ENCODE measurements around the gene BABAM2. TPM values are rescaled to one million over a fixed set of nuclear protein-coding genes. Genes with fewer than 3 reads are reported as not detected.

Gene BABAM2
- total RNA-seq, 6 experiments from 2014 or later: 17.1 to 39.4 (median 25.5) TPM

DNA sequence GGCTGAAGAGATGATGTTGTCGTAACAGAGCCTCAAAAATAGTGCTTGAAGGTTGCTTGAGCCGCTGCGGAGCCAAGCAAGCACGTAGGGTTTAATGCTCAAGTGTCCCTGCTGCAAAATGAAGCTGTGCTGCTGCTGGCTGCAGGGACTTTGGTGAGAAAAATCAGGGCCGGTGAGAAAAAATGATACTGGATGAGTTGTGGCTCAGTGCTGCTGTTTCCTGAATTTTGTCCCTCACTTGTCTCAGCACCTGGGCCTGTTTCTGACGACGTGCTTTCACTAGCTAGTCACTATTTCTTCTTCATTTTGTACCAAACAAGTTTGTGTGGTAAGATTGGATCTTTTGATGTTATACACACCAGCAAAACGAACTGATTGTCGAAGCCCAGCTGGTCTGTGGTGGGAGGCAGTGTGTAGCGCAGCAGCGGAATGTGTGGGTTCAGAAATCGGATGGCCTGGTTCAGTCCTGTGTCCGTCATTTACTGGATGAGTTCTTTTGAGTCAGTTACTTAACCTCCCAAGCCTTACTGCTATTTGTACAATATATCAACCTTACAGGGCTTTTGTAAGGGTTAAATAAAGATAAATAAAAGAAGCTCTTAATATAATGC is 329.3 kb downstream of the BABAM2 start:
- 83% methylated on average over 11 of the region's 13 CpGs for WGBS (ENCODE audit: insufficient coverage, low coverage, low lambda C conversion rate, missing lambda C conversion rate)
- ATAC-seq: no peak
- no peak for DNase-seq
- intact Hi-C loops (cut with DNase I): no loop called here
- H3K4me1 ChIP-seq: no peaks in the 10 kb centered on the region
- no peaks in the 10 kb centered on the region for H3K36me3 ChIP-seq
- H3K27me3 ChIP-seq: no peaks in the 10 kb centered on the region
- H3K27ac ChIP-seq: no peak overlapping the region
- TF ChIP-seq, protein P1, sequence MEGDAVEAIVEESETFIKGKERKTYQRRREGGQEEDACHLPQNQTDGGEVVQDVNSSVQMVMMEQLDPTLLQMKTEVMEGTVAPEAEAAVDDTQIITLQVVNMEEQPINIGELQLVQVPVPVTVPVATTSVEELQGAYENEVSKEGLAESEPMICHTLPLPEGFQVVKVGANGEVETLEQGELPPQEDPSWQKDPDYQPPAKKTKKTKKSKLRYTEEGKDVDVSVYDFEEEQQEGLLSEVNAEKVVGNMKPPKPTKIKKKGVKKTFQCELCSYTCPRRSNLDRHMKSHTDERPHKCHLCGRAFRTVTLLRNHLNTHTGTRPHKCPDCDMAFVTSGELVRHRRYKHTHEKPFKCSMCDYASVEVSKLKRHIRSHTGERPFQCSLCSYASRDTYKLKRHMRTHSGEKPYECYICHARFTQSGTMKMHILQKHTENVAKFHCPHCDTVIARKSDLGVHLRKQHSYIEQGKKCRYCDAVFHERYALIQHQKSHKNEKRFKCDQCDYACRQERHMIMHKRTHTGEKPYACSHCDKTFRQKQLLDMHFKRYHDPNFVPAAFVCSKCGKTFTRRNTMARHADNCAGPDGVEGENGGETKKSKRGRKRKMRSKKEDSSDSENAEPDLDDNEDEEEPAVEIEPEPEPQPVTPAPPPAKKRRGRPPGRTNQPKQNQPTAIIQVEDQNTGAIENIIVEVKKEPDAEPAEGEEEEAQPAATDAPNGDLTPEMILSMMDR (IDR thresholded peaks at IDR 0.05): no peak
- no peak for TF ChIP-seq POLR2A (IDR thresholded peaks at IDR 0.05)
- no peaks in the 10 kb centered on the region for H3K9me3 ChIP-seq
- H3K4me3 ChIP-seq: no peak overlapping the region

DNA sequence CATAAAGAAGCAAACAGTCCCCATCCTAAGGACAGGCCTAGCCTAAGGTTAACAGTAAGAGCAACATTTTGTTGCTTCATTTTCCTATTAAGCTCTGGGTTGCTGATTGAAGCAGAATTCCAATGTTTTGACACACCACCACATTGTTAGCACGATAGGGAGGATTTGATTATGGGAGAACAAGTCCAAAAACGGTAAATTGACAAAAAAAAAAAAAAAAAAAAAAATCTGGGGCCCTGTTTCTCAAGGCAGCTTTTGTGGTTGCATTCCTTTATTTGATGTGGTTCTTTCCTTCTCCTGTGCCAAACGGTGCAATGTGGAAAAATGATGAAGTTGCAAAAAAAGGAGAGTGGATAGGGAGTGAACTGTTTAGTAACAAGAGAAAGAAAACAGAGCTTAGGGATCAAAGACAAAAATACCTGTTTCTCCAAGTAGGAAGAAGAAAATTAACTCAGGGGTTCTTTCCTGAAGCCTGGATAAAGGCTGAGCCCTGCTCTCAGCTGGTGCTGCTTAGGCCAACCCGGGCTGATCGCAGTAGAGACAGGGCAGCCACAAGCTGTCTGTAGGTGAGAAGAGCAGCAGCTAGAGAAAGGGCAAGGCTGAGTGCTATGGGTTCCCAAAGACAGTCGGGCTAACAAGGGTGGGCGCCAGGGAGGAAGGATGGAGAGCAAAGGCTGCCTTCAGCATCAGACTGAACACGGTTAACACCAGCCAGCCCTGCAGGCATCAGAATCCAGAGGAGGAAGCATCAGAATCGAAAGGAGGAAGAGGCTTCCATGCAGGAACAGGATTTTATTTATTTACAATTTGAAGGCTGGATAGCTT is 334.3 kb downstream of the BABAM2 start:
- intact Hi-C loops (cut with DNase I): no loop called here
- ATAC-seq: peak in 1 of 4 donors; percentile 35
- H3K9me3 ChIP-seq: no peaks in the 10 kb centered on the region

DNA sequence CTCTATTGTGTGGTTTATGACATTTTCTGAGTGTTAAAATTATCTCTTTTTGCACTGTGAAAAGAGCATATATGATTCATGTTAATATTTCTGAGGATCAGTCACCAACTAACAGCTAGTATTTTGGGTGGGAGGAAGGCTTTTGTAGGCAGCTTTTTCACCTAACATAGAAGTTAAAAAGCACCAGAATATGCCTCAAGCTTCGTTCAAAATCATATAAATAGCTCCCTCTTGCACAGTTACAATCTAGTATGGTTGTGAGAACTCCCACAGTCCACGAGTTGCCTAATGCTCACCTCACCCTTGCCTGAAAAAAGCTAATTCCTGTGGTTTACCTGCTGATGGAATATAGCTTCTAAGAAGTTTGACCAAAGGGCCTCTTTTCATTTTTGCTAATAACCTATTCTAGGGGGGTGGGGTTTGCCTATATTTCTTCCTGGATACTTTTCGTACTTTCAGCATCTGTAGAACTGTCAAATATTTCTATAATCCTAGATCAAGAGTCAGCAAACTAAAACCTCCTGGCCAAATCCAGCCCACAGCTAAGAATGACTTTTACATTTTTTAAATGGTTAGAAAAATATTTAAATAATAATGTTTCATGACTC is 335.0 kb downstream of the BABAM2 start:
- H3K4me1 ChIP-seq: no peaks in the 10 kb centered on the region
- intact Hi-C loops (cut with DNase I): no loop called here
- no peaks in the 10 kb centered on the region for H3K36me3 ChIP-seq
- ATAC-seq: no peak
- no peak for DNase-seq
- no peak overlapping the region for H3K27ac ChIP-seq
- H3K27me3 ChIP-seq: no peaks in the 10 kb centered on the region
- no peak overlapping the region for H3K4me3 ChIP-seq
- TF ChIP-seq, protein P1 (IDR thresholded peaks at IDR 0.05): no peak
- no peak for TF ChIP-seq POLR2A (IDR thresholded peaks at IDR 0.05)
- WGBS (ENCODE audit: insufficient coverage, low coverage, low lambda C conversion rate, missing lambda C conversion rate): 78% methylated on average over 2 of the region's 3 CpGs
- no peaks in the 10 kb centered on the region for H3K9me3 ChIP-seq

More for the DNA sequence above, 334.3 kb downstream of the BABAM2 start:
- 77% methylated on average over 7 of the region's 9 CpGs for WGBS (ENCODE audit: insufficient coverage, low coverage, low lambda C conversion rate, missing lambda C conversion rate)
- Histone ChIP-seq H3K36me3 (no peaks in the 10 kb centered on the region), H3K4me1 (no peaks in the 10 kb centered on the region), H3K27ac (no peak overlapping the region), H3K4me3 (no peak overlapping the region), H3K27me3 (no peaks in the 10 kb centered on the region)
- no peak for TF ChIP-seq POLR2A (IDR thresholded peaks at IDR 0.05)
- TF ChIP-seq, protein P1 (IDR thresholded peaks at IDR 0.05): no peak
- no peak for DNase-seq

DNA sequence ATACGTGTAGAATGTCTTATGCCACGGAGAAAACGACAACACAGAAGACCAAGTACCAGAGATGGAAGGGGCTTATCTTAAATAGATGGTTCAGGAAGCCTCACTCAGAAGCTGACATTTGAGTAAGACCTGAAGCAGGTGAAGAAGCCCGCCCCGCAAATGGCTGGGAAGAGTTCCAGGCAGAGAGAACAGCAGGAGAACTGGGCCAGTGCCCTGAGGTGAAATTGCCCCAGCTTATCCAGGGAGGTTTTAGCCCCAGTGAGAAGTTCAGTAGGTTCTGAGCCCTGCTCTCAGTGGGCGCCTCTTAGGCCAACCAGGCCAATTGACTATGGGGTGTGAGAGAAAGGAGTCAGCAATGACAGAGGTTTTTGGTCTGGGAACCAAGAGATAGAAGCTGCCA is 336.0 kb downstream of the BABAM2 start:
- DNase-seq (no peak), ATAC-seq (no peak)
- 100% methylated on average over 5 of the region's 6 CpGs for WGBS (ENCODE audit: insufficient coverage, low coverage, low lambda C conversion rate, missing lambda C conversion rate)
- Histone ChIP-seq H3K9me3 (no peaks in the 10 kb centered on the region), H3K4me1 (no peaks in the 10 kb centered on the region), H3K27ac (no peak overlapping the region), H3K27me3 (no peaks in the 10 kb centered on the region), H3K4me3 (no peak overlapping the region), H3K36me3 (no peaks in the 10 kb centered on the region)
- TF ChIP-seq, protein P1 (IDR thresholded peaks at IDR 0.05): no peak
- no peak for TF ChIP-seq POLR2A (IDR thresholded peaks at IDR 0.05)
- intact Hi-C loops (cut with DNase I): no loop called here

All from right lobe of liver (tissue), 6 donors.